H9 (cell line): ENCODE results near the gene NT5DC3. TPM values are rescaled to one million over a fixed set of nuclear protein-coding genes. Genes with fewer than 3 reads are reported as not detected.

ENCODE experiments used
- DNase-seq: peaks from one replicate; pipeline ENCODE4 v3.0.0-alpha.2; 2017
- H2AFZ ChIP-seq: one replicate; pipeline ENCODE4 v1.6.1; 2013; ENCODE audit warnings: mild to moderate bottlenecking, low read length, control low read depth, moderate library complexity
- H2AK5ac ChIP-seq: 2 replicates; pipeline ENCODE4 v1.6.1; 2013; ENCODE audit warnings: low read length, control low read depth, mixed read lengths; ENCODE audit not compliant: insufficient read length
- H2BK120ac ChIP-seq: one replicate; pipeline ENCODE4 v1.6.1; 2013; ENCODE audit warnings: low read depth, mild to moderate bottlenecking, low read length, control low read depth, inconsistent platforms; ENCODE audit not compliant: poor library complexity, severe bottlenecking
- H2BK12ac ChIP-seq: 2 replicates; pipeline ENCODE4 v1.6.1; 2013; ENCODE audit warnings: low read length, control low read depth, mixed read lengths, low read depth; ENCODE audit not compliant: insufficient read length
- H2BK15ac ChIP-seq: 2 replicates; pipeline ENCODE4 v1.6.1; 2013; ENCODE audit warnings: low read depth, low read length, control low read depth
- H2BK20ac ChIP-seq: one replicate; pipeline ENCODE4 v1.6.1; 2013; ENCODE audit warnings: low read depth, mild to moderate bottlenecking, low read length, control low read depth, inconsistent platforms; ENCODE audit not compliant: poor library complexity, severe bottlenecking
- H2BK5ac ChIP-seq: 2 replicates; pipeline ENCODE4 v1.6.1; 2013; ENCODE audit warnings: low read length, control low read depth, mixed read lengths; ENCODE audit not compliant: insufficient read length
- H3K14ac ChIP-seq: 2 replicates; pipeline ENCODE4 v1.6.1; 2013; ENCODE audit warnings: low read length, control low read depth; ENCODE audit not compliant: insufficient read depth
- H3K18ac ChIP-seq: 2 replicates; pipeline ENCODE4 v1.6.1; 2013; ENCODE audit warnings: low read depth, mild to moderate bottlenecking, mixed read lengths, low read length, control low read depth; ENCODE audit not compliant: insufficient read length
- H3K23ac ChIP-seq: 2 replicates; pipeline ENCODE4 v1.6.1; 2013; ENCODE audit warnings: low read length, control low read depth, mixed read lengths, low read depth; ENCODE audit not compliant: insufficient read length
- H3K23me2 ChIP-seq: 2 replicates; pipeline ENCODE4 v1.6.1; 2013; ENCODE audit warnings: low read depth, mild to moderate bottlenecking, mixed read lengths, low read length, control low read depth; ENCODE audit not compliant: insufficient read length, poor library complexity, severe bottlenecking
- H3K27ac ChIP-seq: 2 replicates; pipeline ENCODE4 v1.5.1; 2013; ENCODE audit warnings: low read length, control low read depth, mixed read lengths, low read depth; ENCODE audit not compliant: insufficient read length
- H3K27me3 ChIP-seq: 2 replicates; pipeline ENCODE4 v1.6.1; 2013; ENCODE audit warnings: low read length, control low read depth, inconsistent platforms; ENCODE audit not compliant: insufficient read depth
- H3K4ac ChIP-seq: 2 replicates; pipeline ENCODE4 v1.6.1; 2013; ENCODE audit warnings: low read depth, mild to moderate bottlenecking, control low read depth, inconsistent platforms, low read length, moderate library complexity
- H3K4me1 ChIP-seq: 2 replicates; pipeline ENCODE4 v1.6.1; 2013; ENCODE audit warnings: low read length, control low read depth, inconsistent platforms; ENCODE audit not compliant: insufficient read depth
- H3K4me2 ChIP-seq: 2 replicates; pipeline ENCODE4 v1.6.1; 2013; ENCODE audit warnings: low read length, control low read depth, mixed read lengths; ENCODE audit not compliant: insufficient read length, insufficient read depth
- H3K56ac ChIP-seq: 2 replicates; pipeline ENCODE4 v1.6.1; 2013; ENCODE audit warnings: low read depth, mild to moderate bottlenecking, mixed read lengths, low read length, control low read depth; ENCODE audit not compliant: insufficient read length
- H3K79me1 ChIP-seq: 2 replicates; pipeline ENCODE4 v1.6.1; 2013; ENCODE audit warnings: low read depth, mild to moderate bottlenecking, moderate library complexity, low read length, control low read depth, inconsistent platforms; ENCODE audit not compliant: insufficient read depth, poor library complexity, severe bottlenecking
- H3K79me2 ChIP-seq: 2 replicates; pipeline ENCODE4 v1.6.1; 2013; ENCODE audit warnings: low read length, control low read depth, inconsistent platforms; ENCODE audit not compliant: insufficient read depth
- H3K9ac ChIP-seq: 2 replicates; pipeline ENCODE4 v1.6.1; 2013; ENCODE audit warnings: low read length, control low read depth, mixed read lengths; ENCODE audit not compliant: insufficient read length; ENCODE audit errors: extremely low read depth
- H3K9me3 ChIP-seq: one replicate; pipeline ENCODE4 v1.6.1; 2013; ENCODE audit warnings: low read depth, low read length, inconsistent platforms; ENCODE audit not compliant: control insufficient read depth
- H3T11ph ChIP-seq: one replicate; pipeline ENCODE4 v1.6.1; 2013; ENCODE audit warnings: mild to moderate bottlenecking, low read length, control low read depth, inconsistent platforms
- H4K20me1 ChIP-seq: one replicate; pipeline ENCODE4 v1.6.1; 2013; ENCODE audit not compliant: control insufficient read depth, insufficient read length, insufficient read depth
- H4K5ac ChIP-seq: 2 replicates; pipeline ENCODE4 v1.6.1; 2013; ENCODE audit warnings: low read depth, mild to moderate bottlenecking, mixed read lengths, low read length, control low read depth; ENCODE audit not compliant: insufficient read length
- H4K8ac ChIP-seq: replicated peaks from 2 replicates; pipeline ENCODE4 v1.6.1; 2013; ENCODE audit warnings: low read length, control low read depth, mixed read lengths, low read depth; ENCODE audit not compliant: insufficient read length
- H4K91ac ChIP-seq: 2 replicates; pipeline ENCODE4 v1.6.1; 2013; ENCODE audit warnings: low read depth, mild to moderate bottlenecking, moderate library complexity, mixed read lengths, low read length, control low read depth; ENCODE audit not compliant: insufficient read length
- H3K27ac Mint-ChIP-seq, 3 experiments: 2 replicates in 2 of 3; 3 replicates in 1 of 3; pipeline ENCODE4 v1.8.0; 2020 to 2021; ENCODE audit warnings: mixed read lengths in 3 of 3, mild to moderate bottlenecking in 1 of 3, moderate library complexity in 1 of 3
- H3K27me3 Mint-ChIP-seq: 2 replicates; pipeline ENCODE4 v1.8.0; 2021; ENCODE audit warnings: low read depth, mild to moderate bottlenecking, moderate library complexity, mixed read lengths
- H3K36me3 Mint-ChIP-seq, 3 experiments: 2 replicates in 2 of 3; 3 replicates in 1 of 3; pipeline ENCODE4 v1.8.0; 2020 to 2021; ENCODE audit warnings: low read depth in 3 of 3, mixed read lengths in 3 of 3; ENCODE audit not compliant: insufficient read depth in 1 of 3
- H3K4me1 Mint-ChIP-seq, 2 experiments: 2 replicates each; pipeline ENCODE4 v1.8.0; 2020; ENCODE audit warnings: mixed read lengths in 2 of 2
- H3K4me3 Mint-ChIP-seq, 2 experiments: 2 replicates in 1 of 2; 3 replicates in 1 of 2; pipeline ENCODE4 v1.8.0; 2020 to 2021; ENCODE audit warnings: mild to moderate bottlenecking in 2 of 2, mixed read lengths in 2 of 2, moderate library complexity in 1 of 2
- H3K9me3 Mint-ChIP-seq, 2 experiments: 2 replicates in 1 of 2; 3 replicates in 1 of 2; pipeline ENCODE4 v1.8.0; 2020; ENCODE audit warnings: mild to moderate bottlenecking in 2 of 2, mixed read lengths in 2 of 2, moderate library complexity in 1 of 2
- CTCF ChIP-seq: fragments of 200-600 bp; sonication (generic); conservative IDR thresholded peaks from 3 replicates; pipeline ENCODE4 v1.8.0; 2021; ENCODE audit warnings: antibody characterized with exemption, mild to moderate bottlenecking
- WGBS: extraction: QIAGEN DNeasy Blood & Tissue Kit; methylation state at CpG from one replicate; pipeline ENCODE4 v1.1.7; 2013; ENCODE audit warnings: missing lambda C conversion rate, low lambda C conversion rate, mixed read lengths; ENCODE audit not compliant: insufficient read length; ENCODE audit errors: extremely low coverage; 5-methylcytosine and 5-hydroxymethylcytosine counted together
- total RNA-seq: library from RNA; stranded (reverse); gene quantifications from 2 replicates; pipeline ENCODE4 v1.2.1, GENCODE V29; 2021

NT5DC3 gene
- total RNA-seq, 1 experiment from 2014 or later = 13.6 TPM

DNA sequence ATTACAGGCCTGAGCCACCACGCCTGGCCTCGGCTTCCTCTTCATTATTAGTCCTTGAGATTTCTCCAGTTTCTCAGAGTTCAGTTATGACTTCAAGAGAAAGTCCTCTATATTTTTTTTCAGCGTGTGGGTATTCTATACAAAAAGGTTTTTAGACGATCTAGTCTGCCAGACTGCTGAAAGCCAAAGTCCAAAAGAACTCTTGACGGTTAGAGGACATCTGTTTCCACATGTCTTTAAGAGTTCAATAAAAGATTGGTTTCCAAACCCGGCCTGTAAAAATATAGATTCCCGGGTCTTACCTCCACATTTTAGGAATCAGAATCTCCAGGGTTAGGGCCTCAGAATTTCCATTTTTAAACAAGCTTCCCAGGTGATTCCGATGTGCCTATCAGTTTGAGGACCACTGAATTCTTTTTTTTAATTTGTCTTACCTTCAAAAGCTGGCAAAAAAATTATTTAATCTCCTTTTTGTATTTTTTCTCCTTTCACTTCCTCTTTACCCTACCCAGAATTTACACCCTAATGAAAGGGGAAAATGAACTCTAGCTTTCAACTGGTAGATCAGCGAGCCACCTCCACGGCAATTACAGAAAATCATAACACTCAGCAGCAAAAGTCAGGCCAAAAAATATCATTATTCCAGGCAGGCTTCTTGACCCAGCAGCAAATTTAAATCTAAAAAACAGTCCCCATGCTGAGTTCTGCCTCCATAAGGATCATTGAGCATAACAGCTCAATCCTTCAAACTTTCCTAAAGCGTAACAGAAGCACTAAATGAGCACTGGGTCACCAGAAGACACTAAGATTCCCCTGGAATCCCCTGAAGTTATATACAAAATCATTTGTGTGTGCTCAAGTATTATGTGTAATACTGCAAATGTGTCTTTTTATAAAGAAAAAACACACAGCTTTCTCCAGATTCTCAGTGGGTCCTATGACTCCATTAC is 8.7 kb downstream of the NT5DC3 start:
- no CpG with 5 or more reads among the region's 11 CpGs for WGBS
- no peak overlapping the region for H3K9ac ChIP-seq

More for the DNA sequence above, 8.7 kb downstream of the NT5DC3 start:
- Histone ChIP-seq H4K91ac (no peak overlapping the region), H3K27ac (no peak overlapping the region), H3K18ac (no peak overlapping the region), H2BK15ac (no peak overlapping the region), H2BK120ac (no peak overlapping the region), H3T11ph (no peak overlapping the region), H2BK20ac (no peak overlapping the region), H2BK12ac (no peak overlapping the region), H3K9me3 (no peaks in the 10 kb centered on the region), H4K8ac (no peak overlapping the region), H3K23me2 (no peaks in the 10 kb centered on the region), H2AK5ac (no peak overlapping the region), H3K27me3 (no peaks in the 10 kb centered on the region), H4K5ac (no peak overlapping the region), H3K56ac (no peak overlapping the region), H3K79me1 (peaks cover 5% of the 10 kb centered on the region), H3K23ac (no peak overlapping the region), H3K14ac (no peak overlapping the region), H3K79me2 (no peaks in the 10 kb centered on the region; the same call in none of the 2 replicates), H4K20me1 (no peaks in the 10 kb centered on the region), H3K4me1 (no peaks in the 10 kb centered on the region), H2AFZ (no peak overlapping the region), H3K4ac (no peak overlapping the region), H3K4me2 (no peak overlapping the region), H2BK5ac (no peak overlapping the region)
- DNase-seq = no peak
- H3K4me1 Mint-ChIP-seq = peaks cover 17 to 25% of the 10 kb centered on the region in 2 experiments
- no peak overlapping the region for H3K4me3 Mint-ChIP-seq
- no peak for TF ChIP-seq CTCF
- H3K36me3 Mint-ChIP-seq = peaks cover 11 to 20% (median 12%) of the 10 kb centered on the region in 3 experiments; a peak in 6 of 7 replicates
- peak overlapping the region in 2 of 3 experiments; percentile 49 to 79; a peak in 3 of 7 replicates for H3K27ac Mint-ChIP-seq
- no peaks in the 10 kb centered on the region for H3K27me3 Mint-ChIP-seq
- H3K9me3 Mint-ChIP-seq = peaks cover 0 to 8% of the 10 kb centered on the region in 2 experiments; a peak in 3 of 5 replicates
